Psoas muscle (tissue), 8 donors: ENCODE data around the gene KRT13. TPM values are rescaled to one million over a fixed set of nuclear protein-coding genes. Genes with fewer than 3 reads are reported as not detected.

ENCODE experiments used
- ATAC-seq, 4 donors: fragments of 200-7000 bp; cut with Tn5 transposase; one replicate each; pipeline ENCODE4 v1.9.1; 2020; ENCODE audit warnings: moderate library complexity in 3 of 4, mild to moderate bottlenecking in 2 of 4
- DNase-seq, 2 donors: peaks; one replicate each; pipeline ENCODE4 v3.0.0-alpha.2; 2020
- H3K27ac ChIP-seq: fragments of 200-600 bp; one replicate; pipeline ENCODE4 v1.8.0; 2022
- H3K27me3 ChIP-seq, 3 donors: fragments of 200-600 bp in 1 of 3; one replicate each; pipeline versions ENCODE4 v1.6.1 to v1.8.0; 2013 to 2022; ENCODE audit warnings: low read length in 2 of 3, mild to moderate bottlenecking in 2 of 3, moderate library complexity in 1 of 3; ENCODE audit not compliant: insufficient read depth in 3 of 3
- H3K36me3 ChIP-seq, 2 donors: fragments of 200-600 bp in 1 of 2; one replicate each; pipeline versions ENCODE4 v1.6.1 to v1.8.0; 2013 to 2022; ENCODE audit warnings: low read depth in 1 of 2, mild to moderate bottlenecking in 1 of 2, moderate library complexity in 1 of 2; ENCODE audit not compliant: insufficient read depth in 1 of 2
- H3K4me1 ChIP-seq: fragments of 200-600 bp; one replicate; pipeline ENCODE4 v1.8.0; 2022
- H3K4me3 ChIP-seq: fragments of 200-600 bp; one replicate; pipeline ENCODE4 v1.8.0; 2022; ENCODE audit warnings: mild to moderate bottlenecking
- H3K9me3 ChIP-seq: fragments of 200-600 bp; one replicate; pipeline ENCODE4 v1.8.0; 2022
- CTCF ChIP-seq: fragments of 200-600 bp; IDR thresholded peaks from one replicate; pipeline ENCODE4 v1.8.0; 2022; ENCODE audit warnings: antibody characterized with exemption
- WGBS, 3 donors: extraction: QIAGEN DNeasy Blood & Tissue Kit; methylation state at CpG; one replicate each; pipeline versions ENCODE4 v1.1.6 to v1.1.7; 2013; 5-methylcytosine and 5-hydroxymethylcytosine counted together
- intact Hi-C, 2 donors: fragments of 100-400 bp; cut with DNase I; formaldehyde crosslinking; loops; one replicate each; pipeline versions ENCODE4 v1.11.0 to v1.14.2; 2022
- polyA plus RNA-seq, 3 donors: library from polyadenylated mRNA; stranded (reverse); fragments of 200-250 nt; gene quantifications; one replicate each; pipeline ENCODE4 v1.2.3, GENCODE V29; 2013
- total RNA-seq, 4 donors: library from RNA; stranded (reverse); fragmentation: NEBNext Ultra II Directional in 2 of 4; extraction: Animal tissue kit (Norgen Biotek cat#: 25700) in 2 of 4; gene quantifications; one replicate each; pipeline versions ENCODE4 v1.2.1 to v1.2.4, GENCODE V29; 2021 to 2023
- donor health status: healthy with polysubstance abuse.
- donor health status: DM: no; HTN: no; CAD: no; lungs with moderate emphysema.
- donor health status: Bipolar disorder and iron deficiency.
- donor health status: healthy.
- donor health status: DM: yes; HTN: yes; CAD: no.
- donor health status: DM: no; HTN: no; CAD: no.
- donor health status: DM: no; HTN: no; CAD: no.
- donor health status: DM: yes; HTN: yes; CAD: no.

Gene KRT13
- total and polyA plus RNA-seq, 7 donors: 0.13 to 3.3 (median 2.7) TPM; not detected in 2

GRCh38 chr17:41547378-41547841 lies 42.0 kb upstream of the KRT13 start:
- Histone ChIP-seq H3K4me3 (no peak overlapping the region), H3K9me3 (no peaks in the 10 kb centered on the region), H3K36me3 (no peaks in the 10 kb centered on the region), H3K4me1 (peaks cover 6% of the 10 kb centered on the region), H3K27ac (no peak overlapping the region), H3K27me3 (peaks cover 0 to 10% (median 0%) of the 10 kb centered on the region in 3 donors)
- TF ChIP-seq CTCF: no peak
- intact Hi-C loops: loop anchor here in 1 of 2 donors (5.0 kb wide), 1 partner anchor 115 kb away; no protein-coding TSS in a partner anchor
- 51 to 60% (median 52%) methylated on average over 9 of the region's 9 CpGs for WGBS, 3 donors
- ATAC-seq (no peak), DNase-seq (no peak)

DNA sequence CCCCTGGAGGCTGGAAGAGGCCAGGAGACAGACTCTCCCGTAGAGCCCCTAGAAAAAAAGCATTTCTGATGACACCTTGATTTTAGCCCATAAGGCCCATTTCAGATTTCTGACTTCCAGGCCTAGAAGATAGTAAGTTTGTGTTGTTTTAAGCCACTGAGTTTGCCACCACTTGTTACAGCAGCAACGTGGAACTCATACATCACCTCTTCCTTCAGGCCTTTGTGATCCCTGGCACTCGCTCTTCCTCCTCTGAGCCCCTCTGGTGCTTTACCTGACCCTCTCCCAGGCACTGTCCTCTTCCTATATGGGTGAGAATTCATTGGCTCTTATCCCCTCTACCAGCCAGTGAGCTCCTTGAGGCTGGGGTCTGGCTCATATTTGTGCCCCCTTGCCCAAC lies 41.4 kb upstream of the KRT13 start:
- no peak overlapping the region for H3K4me3 ChIP-seq
- no peaks in the 10 kb centered on the region for H3K9me3 ChIP-seq
- intact Hi-C loops: loop anchor here in 1 of 2 donors (5.0 kb wide), 1 partner anchor 115 kb away; no protein-coding TSS in a partner anchor
- no peak overlapping the region for H3K27ac ChIP-seq
- no peak for TF ChIP-seq CTCF
- H3K27me3 ChIP-seq: peaks cover 0 to 10% (median 0%) of the 10 kb centered on the region in 3 donors
- ATAC-seq (no peak), DNase-seq (no peak)
- peaks cover 6% of the 10 kb centered on the region for H3K4me1 ChIP-seq
- 97 to 98% (median 97%) methylated on average over 3 of the region's 3 CpGs for WGBS, 3 donors
- no peaks in the 10 kb centered on the region for H3K36me3 ChIP-seq

- ATAC-seq (no peak), DNase-seq (no peak)
- Histone ChIP-seq H3K27me3 (peaks cover 0 to 10% (median 0%) of the 10 kb centered on the region in 3 donors), H3K27ac (no peak overlapping the region), H3K4me3 (no peak overlapping the region), H3K4me1 (peaks cover 6% of the 10 kb centered on the region), H3K9me3 (no peaks in the 10 kb centered on the region), H3K36me3 (no peaks in the 10 kb centered on the region)
- intact Hi-C loops: loop anchor here in 1 of 2 donors (5.0 kb wide), 1 partner anchor 116 kb away; no protein-coding TSS in a partner anchor
- 74 to 82% (median 80%) methylated on average over 12 to 13 of the region's 13 CpGs for WGBS, 3 donors
- TF ChIP-seq CTCF: no peak
These were observed 40.5 kb upstream of the KRT13 start for GRCh38 chr17:41545829-41546410.

- H3K27ac ChIP-seq: no peak overlapping the region
- intact Hi-C loops: loop anchor here in 1 of 2 donors (5.0 kb wide), 1 partner anchor 117 kb away; no protein-coding TSS in a partner anchor
- no peak overlapping the region for H3K4me3 ChIP-seq
- H3K9me3 ChIP-seq: no peaks in the 10 kb centered on the region
- no peak for TF ChIP-seq CTCF
- ATAC-seq (no peak), DNase-seq (no peak)
- WGBS, 3 donors: 89 to 93% (median 93%) methylated on average over 5 of the region's 5 CpGs
- H3K36me3 ChIP-seq: no peaks in the 10 kb centered on the region
- H3K27me3 ChIP-seq: peaks cover 0 to 10% (median 0%) of the 10 kb centered on the region in 3 donors
- H3K4me1 ChIP-seq: peaks cover 6% of the 10 kb centered on the region
These were observed 39.5 kb upstream of the KRT13 start for GRCh38 chr17:41544935-41545334.
